Common myeloid progenitor, CD34-positive (primary cell): Measurements from ENCODE around the gene SLC4A1. TPM values are rescaled to one million over a fixed set of nuclear protein-coding genes. Genes with fewer than 3 reads are reported as not detected.

Experiments used
- CTCF ChIA-PET: fragments of 350-600 bp; sonication (Branson Sonifier 250); formaldehyde crosslinking; loops from one replicate; lab custom pipeline; 2021; ENCODE audit warnings: antibody characterized with exemption; lab: Charles Lee
- POLR2A ChIA-PET: fragments of 350-600 bp; sonication (Branson Sonifier 250); formaldehyde crosslinking; loops from one replicate; lab custom pipeline; 2021; ENCODE audit warnings: antibody characterized with exemption; lab: Charles Lee
- DNase-seq, 3 donors: peaks; one replicate each; pipeline versions ENCODE4 v3.0.0 to v3.0.0-alpha.2; 2013
- H3K27ac ChIP-seq, 2 experiments: 1 replicate in 1 of 2; 2 replicates in 1 of 2; pipeline ENCODE4 v1.7.0; 2013; ENCODE audit warnings: inconsistent platforms in 2 of 2, low read length in 2 of 2, mild to moderate bottlenecking in 2 of 2, low read depth in 1 of 2, moderate library complexity in 1 of 2; ENCODE audit not compliant: severe bottlenecking in 2 of 2, insufficient read depth in 1 of 2, poor library complexity in 1 of 2
- H3K27me3 ChIP-seq, 5 experiments: replicated peaks in 2 of 5; 1 replicate in 3 of 5; 2 replicates in 2 of 5; pipeline versions ENCODE4 v1.6.1 to v1.7.0; 2013; ENCODE audit warnings: low read length in 4 of 5, mild to moderate bottlenecking in 2 of 5, moderate library complexity in 2 of 5, inconsistent platforms in 1 of 5; ENCODE audit not compliant: insufficient read depth in 5 of 5, control insufficient read depth in 4 of 5
- H3K36me3 ChIP-seq, 4 experiments: 1 replicate in 2 of 4; 2 replicates in 2 of 4; pipeline versions ENCODE4 v1.6.1 to v1.7.0; 2013; ENCODE audit warnings: low read length in 3 of 4, control low read depth in 1 of 4, mild to moderate bottlenecking in 1 of 4; ENCODE audit not compliant: control insufficient read depth in 4 of 4, insufficient read depth in 4 of 4
- H3K4me1 ChIP-seq, 4 experiments: 1 replicate in 3 of 4; 2 replicates in 1 of 4; pipeline versions ENCODE4 v1.6.1 to v1.7.1; 2013; ENCODE audit warnings: low read length in 3 of 4, mild to moderate bottlenecking in 3 of 4, control low read depth in 1 of 4, inconsistent platforms in 1 of 4, moderate library complexity in 1 of 4; ENCODE audit not compliant: control insufficient read depth in 4 of 4, insufficient read depth in 4 of 4; ENCODE audit errors: control extremely low read depth in 1 of 4
- H3K4me3 ChIP-seq, 7 experiments: 1 replicate in 4 of 7; 2 replicates in 3 of 7; pipeline versions ENCODE4 v1.5.1 to v1.7.0; 2013; ENCODE audit warnings: mild to moderate bottlenecking in 7 of 7, low read length in 6 of 7, moderate library complexity in 6 of 7, inconsistent platforms in 2 of 7, low read depth in 2 of 7, control low read depth in 1 of 7; ENCODE audit not compliant: insufficient read depth in 4 of 7, control insufficient read depth in 1 of 7; ENCODE audit errors: extremely low read depth in 1 of 7
- H3K9me3 ChIP-seq, 5 experiments: 1 replicate in 4 of 5; 2 replicates in 1 of 5; pipeline versions ENCODE4 v1.6.1 to v1.7.1; 2013; ENCODE audit warnings: low read length in 4 of 5, mild to moderate bottlenecking in 2 of 5, inconsistent platforms in 1 of 5, low read depth in 1 of 5, moderate library complexity in 1 of 5; ENCODE audit not compliant: control insufficient read depth in 4 of 5, insufficient read depth in 2 of 5; ENCODE audit errors: control extremely low read depth in 1 of 5
- WGBS: methylation state at CpG from one replicate; pipeline ENCODE4 v1.1.5; 2013; ENCODE audit not compliant: insufficient coverage; 5-methylcytosine and 5-hydroxymethylcytosine counted together
- polyA plus RNA-seq: library from polyadenylated mRNA; unstranded; fragments of 120-200 nt; gene quantifications from one replicate; pipeline ENCODE4 v1.2.1, GENCODE V29; 2013

SLC4A1 gene
- polyA plus RNA-seq: 0.13 TPM

- no peak within 1 kb of the TSS for H3K4me3 ChIP-seq
- CTCF ChIA-PET: interaction anchor here (0.6 to 1.3 kb wide), 2 partner anchors 8 to 14 kb away, joined by 3 to 4 read pairs; no protein-coding TSS in a partner anchor
- no peak within 1 kb of the TSS for H3K27ac ChIP-seq
- no peaks in the 10 kb centered on the region for H3K36me3 ChIP-seq
- H3K4me1 ChIP-seq: peaks cover 0 to 3% (median 0%) of the 10 kb centered on the region in 4 experiments
- H3K9me3 ChIP-seq: no peaks in the 10 kb centered on the region
- peak in 2 of 3 donors; percentile 10 to 37 for DNase-seq
- WGBS: 60% methylated on average over 3 of the region's 14 CpGs
- POLR2A ChIA-PET: interaction anchor here (0.6 kb wide), 1 partner anchor 21 kb away, joined by 4 read pairs; no protein-coding TSS in a partner anchor
- no peaks in the 10 kb centered on the region for H3K27me3 ChIP-seq
Observed at GRCh38 chr17:44267818-44268490, at the start of gene SLC4A1. TSS of gene SLC4A1 (minus strand) at chr17:44268135. CDS start at chr17:44262866, 5,269 bp downstream.

GRCh38 chr17:44317545-44317944, 49.6 kb upstream of the SLC4A1 start:
- Histone ChIP-seq H3K36me3 (peaks cover 0 to 33% (median 24%) of the 10 kb centered on the region in 4 experiments), H3K27me3 (peaks cover 9 to 53% (median 31%) of the 10 kb centered on the region in 5 experiments), H3K4me1 (peaks cover 0 to 12% (median 5%) of the 10 kb centered on the region in 4 experiments), H3K9me3 (no peaks in the 10 kb centered on the region), H3K4me3 (no peak overlapping the region), H3K27ac (no peak overlapping the region)
- POLR2A ChIA-PET: no interaction called here
- no peak for DNase-seq
- CTCF ChIA-PET: interaction anchor here (0.8 to 1.6 kb wide), 4 partner anchors 13 to 107 kb away, joined by 3 to 5 read pairs (median 3); partner anchors contain the start of gene GRN
- WGBS: 96% methylated on average over 6 of the region's 6 CpGs

- ChIA-PET CTCF (interaction anchor here (0.6 to 1.6 kb wide), 5 partner anchors 30 to 108 kb away, joined by 3 to 5 read pairs (median 3); partner anchors contain the start of gene GRN), POLR2A (interaction anchor here (0.6 to 1.1 kb wide), 2 partner anchors 95 to 98 kb away, joined by 3 read pairs; no protein-coding TSS in a partner anchor)
- 7% methylated on average over 36 of the region's 38 CpGs for WGBS
- Histone ChIP-seq H3K27ac (no peak overlapping the region), H3K9me3 (no peaks in the 10 kb centered on the region), H3K4me3 (peak overlapping the region in 2 of 7 experiments; percentile 26 to 76), H3K4me1 (peaks cover 0 to 12% (median 5%) of the 10 kb centered on the region in 4 experiments), H3K36me3 (peaks cover 0 to 18% (median 13%) of the 10 kb centered on the region in 4 experiments), H3K27me3 (peaks cover 9 to 53% (median 31%) of the 10 kb centered on the region in 5 experiments)
- DNase-seq: peak in 2 of 3 donors; percentile 23 to 24
Observed at GRCh38 chr17:44315760-44316731, 48.1 kb upstream of the SLC4A1 start.

- Histone ChIP-seq H3K27ac (no peak overlapping the region), H3K9me3 (no peaks in the 10 kb centered on the region), H3K27me3 (peaks cover 9 to 53% (median 31%) of the 10 kb centered on the region in 5 experiments), H3K4me1 (peaks cover 0 to 12% (median 6%) of the 10 kb centered on the region in 4 experiments), H3K4me3 (peak overlapping the region in 4 of 7 experiments; percentile 36 to 76 (median 56)), H3K36me3 (peaks cover 0 to 8% (median 6%) of the 10 kb centered on the region in 4 experiments)
- peak in 2 of 3 donors; percentile 60 to 69 for DNase-seq
- POLR2A ChIA-PET: interaction anchor here (0.6 to 0.9 kb wide), 2 partner anchors 9 to 97 kb away, joined by 3 read pairs; no protein-coding TSS in a partner anchor
- CTCF ChIA-PET: interaction anchor here (1.0 to 1.2 kb wide), 2 partner anchors 36 to 90 kb away, joined by 3 read pairs; no protein-coding TSS in a partner anchor
- under 1% methylated on average over 54 of the region's 81 CpGs for WGBS
Observed at GRCh38 chr17:44314869-44315661, 47.1 kb upstream of the SLC4A1 start.

GRCh38 chr17:44314524-44314868, 46.6 kb upstream of the SLC4A1 start:
- CTCF ChIA-PET: interaction anchor here (1.0 kb wide), 1 partner anchor 37 kb away, joined by 3 read pairs; no protein-coding TSS in a partner anchor
- peaks cover 0 to 12% (median 6%) of the 10 kb centered on the region in 4 experiments for H3K4me1 ChIP-seq
- no peak for DNase-seq
- no peak overlapping the region for H3K27ac ChIP-seq
- H3K9me3 ChIP-seq: no peaks in the 10 kb centered on the region
- peak overlapping the region in 3 of 7 experiments; percentile 55 to 76 (median 56) for H3K4me3 ChIP-seq
- POLR2A ChIA-PET: interaction anchor here (0.9 kb wide), 1 partner anchor 9 kb away, joined by 3 read pairs; no protein-coding TSS in a partner anchor
- H3K36me3 ChIP-seq: peaks cover 0 to 3% (median 1%) of the 10 kb centered on the region in 4 experiments
- 52% methylated on average over 6 of the region's 11 CpGs for WGBS
- peaks cover 9 to 53% (median 31%) of the 10 kb centered on the region in 5 experiments for H3K27me3 ChIP-seq

GRCh38 chr17:44314031-44314430, 46.1 kb upstream of the SLC4A1 start:
- ChIA-PET CTCF (interaction anchor here (1.0 kb wide), 1 partner anchor 37 kb away, joined by 3 read pairs; no protein-coding TSS in a partner anchor), POLR2A (no interaction called here)
- Histone ChIP-seq H3K27me3 (peaks cover 9 to 53% (median 31%) of the 10 kb centered on the region in 5 experiments), H3K4me3 (no peak overlapping the region), H3K36me3 (no peaks in the 10 kb centered on the region), H3K27ac (no peak overlapping the region), H3K9me3 (no peaks in the 10 kb centered on the region), H3K4me1 (peaks cover 0 to 16% (median 8%) of the 10 kb centered on the region in 4 experiments)
- DNase-seq: no peak
- WGBS: 100% methylated on average over 3 of the region's 7 CpGs
